Keratinocyte (primary cell): Measurements from ENCODE around the gene ZNF524. TPM values are rescaled to one million over a fixed set of nuclear protein-coding genes. Genes with fewer than 3 reads are reported as not detected.

Source experiments
- DNase-seq: peaks from one replicate; pipeline ENCODE4 v3.0.0-alpha.2; 2011; ENCODE audit warnings: low read depth, missing footprints, low spot score
- FAIRE-seq: peaks from 2 replicates; lab custom pipeline; 2011; peaks lifted over from hg19 to GRCh38; lab: Jason Lieb, UNC
- H2AFZ ChIP-seq: 2 replicates; pipeline ENCODE4 v1.6.0; 2012; ENCODE audit warnings: low read length, control low read depth, inconsistent platforms; ENCODE audit not compliant: control insufficient read depth
- H3K27ac ChIP-seq: 2 replicates; pipeline ENCODE4 v1.5.1; 2011; ENCODE audit warnings: low read length; ENCODE audit not compliant: control insufficient read depth, insufficient read depth
- H3K27me3 ChIP-seq: 3 replicates; pipeline ENCODE4 v1.6.0; 2011; ENCODE audit warnings: low read length; ENCODE audit not compliant: control insufficient read depth, insufficient read depth; ENCODE audit errors: extremely low read depth
- H3K36me3 ChIP-seq, 2 experiments: 2 replicates in 1 of 2; 3 replicates in 1 of 2; pipeline ENCODE4 v1.5.1; 2011; ENCODE audit warnings: low read length in 2 of 2, mild to moderate bottlenecking in 1 of 2; ENCODE audit not compliant: control insufficient read depth in 2 of 2, insufficient read depth in 2 of 2; ENCODE audit errors: extremely low read depth in 1 of 2
- H3K4me1 ChIP-seq: 3 replicates; pipeline ENCODE4 v1.5.1; 2011; ENCODE audit warnings: low read length; ENCODE audit not compliant: control insufficient read depth, insufficient read depth; ENCODE audit errors: extremely low read depth
- H3K4me2 ChIP-seq: 3 replicates; pipeline ENCODE4 v1.6.0; 2011; ENCODE audit warnings: low read depth, low read length; ENCODE audit not compliant: control insufficient read depth, insufficient read depth; ENCODE audit errors: extremely low read depth
- H3K4me3 ChIP-seq, 3 experiments: fragments of 200-600 bp in 1 of 3; sonication (generic) in 1 of 3; 2 replicates in 2 of 3; 3 replicates in 1 of 3; pipeline ENCODE4 v1.5.1; 2011 to 2016; ENCODE audit warnings: low read length in 3 of 3, mild to moderate bottlenecking in 3 of 3, control low read depth in 2 of 3, inconsistent platforms in 1 of 3, low read depth in 1 of 3, mixed read lengths in 1 of 3, mixed run types in 1 of 3, moderate library complexity in 1 of 3; ENCODE audit not compliant: control insufficient read depth in 2 of 3, insufficient read depth in 2 of 3; ENCODE audit errors: extremely low read depth in 1 of 3
- H3K79me2 ChIP-seq: 2 replicates; pipeline ENCODE4 v1.6.0; 2012; ENCODE audit warnings: low read length; ENCODE audit not compliant: control insufficient read depth, insufficient read depth
- H3K9ac ChIP-seq: 3 replicates; pipeline ENCODE4 v1.6.0; 2011; ENCODE audit warnings: low read length; ENCODE audit not compliant: control insufficient read depth, insufficient read depth; ENCODE audit errors: extremely low read depth
- H3K9me1 ChIP-seq: 3 replicates; pipeline ENCODE4 v1.6.0; 2011; ENCODE audit warnings: low read length; ENCODE audit not compliant: control insufficient read depth, insufficient read depth; ENCODE audit errors: extremely low read depth
- H3K9me3 ChIP-seq: 2 replicates; pipeline ENCODE4 v1.5.1; 2012; ENCODE audit warnings: low read depth, low read length; ENCODE audit not compliant: control insufficient read depth
- H4K20me1 ChIP-seq: 3 replicates; pipeline ENCODE4 v1.6.0; 2011; ENCODE audit warnings: low read length; ENCODE audit not compliant: control insufficient read depth, insufficient read depth; ENCODE audit errors: extremely low read depth
- EZH2 ChIP-seq: IDR thresholded peaks from one replicate; pipeline ENCODE4 v1.6.1; 2012; ENCODE audit warnings: inconsistent platforms, mild to moderate bottlenecking, low read length, moderate library complexity
- dilution Hi-C: fragments of 300-500 bp; cut with MboI; formaldehyde crosslinking; loops from one replicate; pipeline ENCODE4 v1.7.0; 2020; ENCODE audit warnings: low sequenced_read_pairs; ENCODE audit not compliant: extremely low pct_ligation_motif_present
- polyA plus RNA-seq, 5 experiments: library from polyadenylated mRNA; depleted of rRNA in 3 of 5; stranded (reverse) in 3 of 5; stranded (forward) in 1 of 5; unstranded in 1 of 5; fragments of >200 nt; gene quantifications; 1 replicate in 1 of 5; 2 replicates in 3 of 5; 3 replicates in 1 of 5; pipeline versions ENCODE4 v1.2.1 to v1.2.3, GENCODE V29; 2011 to 2012; ENCODE audit warnings: missing spikeins in 2 of 5, low read depth in 1 of 5, low replicate concordance in 1 of 5
- TF ChIP-seq, protein P1 (sequence below), 3 experiments: IDR thresholded peaks in 1 of 3; conservative IDR thresholded peaks in 1 of 3; optimal IDR thresholded peaks in 1 of 3; 2 replicates in 2 of 3; 3 replicates in 1 of 3; pipeline versions ENCODE3 to v1.5.1; 2011; ENCODE audit warnings: low read length in 3 of 3, mild to moderate bottlenecking in 3 of 3, moderate library complexity in 2 of 3, control low read depth in 1 of 3, inconsistent platforms in 1 of 3; ENCODE audit not compliant: insufficient read depth in 2 of 3; ENCODE audit errors: extremely low read depth in 1 of 3

The ZNF524 gene
- polyA plus RNA-seq, 1 donor (not counting 4 experiments of a cell fraction or from before 2014, with no cell fraction given), result 2.6 TPM

DNA sequence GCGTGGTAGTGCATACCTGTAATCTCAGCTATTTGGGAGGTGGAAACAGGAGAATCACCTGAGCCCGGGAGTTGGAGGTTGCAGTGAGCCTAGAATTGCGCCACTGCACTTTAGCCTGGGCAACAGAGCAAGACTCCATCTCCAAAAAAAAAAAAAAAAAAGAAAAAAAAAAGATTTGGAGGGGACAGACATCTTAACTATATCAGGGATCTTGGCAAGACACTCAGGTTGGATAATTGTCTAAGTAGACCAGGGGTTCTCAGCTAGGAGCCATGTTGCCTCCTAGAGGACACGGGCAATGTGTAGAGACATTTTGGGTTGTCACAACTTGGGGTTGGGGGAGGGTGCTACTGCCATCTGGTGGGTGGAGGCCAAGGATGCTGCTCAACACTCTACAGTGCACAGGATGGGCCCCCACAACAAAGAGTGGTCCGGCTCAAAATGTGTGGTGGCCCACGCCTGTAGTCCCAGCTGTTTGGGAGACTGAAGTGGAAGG, 38.8 kb downstream of the ZNF524 start:
- Histone ChIP-seq H3K27ac (no peak overlapping the region), H4K20me1 (no peaks in the 10 kb centered on the region), H3K9me1 (peaks cover 2% of the 10 kb centered on the region), H2AFZ (no peak overlapping the region), H3K36me3 (peaks cover 0 to 2% of the 10 kb centered on the region in 2 experiments), H3K9me3 (no peaks in the 10 kb centered on the region), H3K27me3 (no peaks in the 10 kb centered on the region), H3K4me1 (peaks cover 32% of the 10 kb centered on the region), H3K4me3 (no peak overlapping the region), H3K9ac (no peak overlapping the region), H3K4me2 (no peak overlapping the region), H3K79me2 (peaks cover 48% of the 10 kb centered on the region)
- dilution Hi-C loops, result no loop called here
- DNase-seq, result no peak
- FAIRE-seq, result no peak
- no peak for TF ChIP-seq EZH2
- TF ChIP-seq, protein P1, sequence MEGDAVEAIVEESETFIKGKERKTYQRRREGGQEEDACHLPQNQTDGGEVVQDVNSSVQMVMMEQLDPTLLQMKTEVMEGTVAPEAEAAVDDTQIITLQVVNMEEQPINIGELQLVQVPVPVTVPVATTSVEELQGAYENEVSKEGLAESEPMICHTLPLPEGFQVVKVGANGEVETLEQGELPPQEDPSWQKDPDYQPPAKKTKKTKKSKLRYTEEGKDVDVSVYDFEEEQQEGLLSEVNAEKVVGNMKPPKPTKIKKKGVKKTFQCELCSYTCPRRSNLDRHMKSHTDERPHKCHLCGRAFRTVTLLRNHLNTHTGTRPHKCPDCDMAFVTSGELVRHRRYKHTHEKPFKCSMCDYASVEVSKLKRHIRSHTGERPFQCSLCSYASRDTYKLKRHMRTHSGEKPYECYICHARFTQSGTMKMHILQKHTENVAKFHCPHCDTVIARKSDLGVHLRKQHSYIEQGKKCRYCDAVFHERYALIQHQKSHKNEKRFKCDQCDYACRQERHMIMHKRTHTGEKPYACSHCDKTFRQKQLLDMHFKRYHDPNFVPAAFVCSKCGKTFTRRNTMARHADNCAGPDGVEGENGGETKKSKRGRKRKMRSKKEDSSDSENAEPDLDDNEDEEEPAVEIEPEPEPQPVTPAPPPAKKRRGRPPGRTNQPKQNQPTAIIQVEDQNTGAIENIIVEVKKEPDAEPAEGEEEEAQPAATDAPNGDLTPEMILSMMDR (optimal IDR thresholded peaks at IDR 0.05 in 1 of 3, IDR thresholded peaks at IDR 0.05 in 1 of 3, conservative IDR thresholded peaks at IDR 0.05 in 1 of 3; ENCODE audit: extremely low read depth in 1 of 3, insufficient read depth in 2 of 3, low read length in 3 of 3), result peak; percentile 49 to 71 (median 54)

DNA sequence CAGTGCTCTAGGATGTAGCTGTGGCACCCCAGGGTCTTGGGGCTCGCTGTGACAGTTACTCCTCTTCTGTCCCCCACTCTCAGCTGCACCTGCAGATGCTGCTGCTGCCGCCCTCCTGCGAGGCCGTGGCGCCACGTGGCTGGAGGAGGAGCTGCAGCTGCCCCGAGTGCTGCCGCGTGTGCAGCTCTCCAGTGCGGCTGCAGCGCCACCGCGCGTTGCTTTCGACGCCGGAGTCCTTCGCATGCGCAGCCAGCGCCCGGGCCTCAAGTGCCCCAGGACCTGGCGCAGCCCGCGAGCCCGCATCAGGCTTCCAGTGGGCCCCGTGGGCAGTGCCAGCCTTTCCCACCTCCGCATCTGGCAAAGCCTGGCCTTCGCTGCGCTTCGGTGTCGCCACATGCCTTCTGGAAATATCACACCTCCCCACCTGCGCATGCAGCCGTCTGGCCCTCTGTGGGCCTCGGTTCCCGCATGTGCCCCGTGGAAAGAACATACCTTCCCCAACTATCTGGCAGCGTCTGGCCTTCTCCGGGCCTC, 40.0 kb downstream of the ZNF524 start:
- Histone ChIP-seq H3K4me3 (peak overlapping the region; percentile 67 to 92 (median 74)), H3K36me3 (peaks cover 2 to 10% of the 10 kb centered on the region in 2 experiments), H3K9me3 (no peaks in the 10 kb centered on the region), H3K4me1 (peaks cover 43% of the 10 kb centered on the region), H3K4me2 (peak overlapping the region; percentile 79), H2AFZ (peak overlapping the region; percentile 69), H3K27ac (peak overlapping the region; percentile 58), H4K20me1 (no peaks in the 10 kb centered on the region), H3K27me3 (no peaks in the 10 kb centered on the region), H3K79me2 (peaks cover 57% of the 10 kb centered on the region), H3K9me1 (peaks cover 2% of the 10 kb centered on the region), H3K9ac (peak overlapping the region; percentile 88)
- dilution Hi-C loops, result no loop called here
- DNase-seq (no peak), FAIRE-seq (no peak)
- no peak for TF ChIP-seq EZH2
- TF ChIP-seq, protein P1 (optimal IDR thresholded peaks at IDR 0.05 in 1 of 3, IDR thresholded peaks at IDR 0.05 in 1 of 3, conservative IDR thresholded peaks at IDR 0.05 in 1 of 3; ENCODE audit: extremely low read depth in 1 of 3, insufficient read depth in 2 of 3, low read length in 3 of 3), result peak; percentile 61 to 85 (median 78)
